ENCODE results near the gene EIPR1. TPM values are rescaled to one million over a fixed set of nuclear protein-coding genes. Genes with fewer than 3 reads are reported as not detected.

EIPR1 gene
- total RNA-seq, 1 donor from 2014 or later = 27.9 TPM

DNA sequence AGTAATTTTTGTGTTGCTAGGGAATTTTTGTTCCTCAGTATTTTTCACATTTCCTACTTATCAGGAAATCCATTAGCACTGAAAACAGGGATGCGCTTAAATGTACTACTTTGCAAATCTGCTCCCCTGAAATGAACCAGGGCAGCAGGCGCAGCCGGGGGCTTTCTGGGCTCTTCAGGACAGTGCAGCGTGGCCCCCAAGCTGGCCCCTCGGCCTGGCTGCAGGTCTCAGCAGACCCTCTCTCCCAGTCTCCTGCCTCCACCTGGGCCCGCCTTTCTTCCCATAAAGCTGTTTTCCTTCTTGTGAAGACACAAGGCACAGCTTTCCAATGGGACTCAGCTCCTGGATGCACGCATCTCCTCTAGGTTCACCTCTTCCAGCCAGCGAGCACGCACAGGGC lies 35.3 kb downstream of the EIPR1 start:
- H3K27ac Mint-ChIP-seq = no peak overlapping the region
- H3K36me3 Mint-ChIP-seq = peaks cover 16% of the 10 kb centered on the region
- peaks cover 1% of the 10 kb centered on the region for H3K9me3 Mint-ChIP-seq
- TF ChIP-seq, protein P1, sequence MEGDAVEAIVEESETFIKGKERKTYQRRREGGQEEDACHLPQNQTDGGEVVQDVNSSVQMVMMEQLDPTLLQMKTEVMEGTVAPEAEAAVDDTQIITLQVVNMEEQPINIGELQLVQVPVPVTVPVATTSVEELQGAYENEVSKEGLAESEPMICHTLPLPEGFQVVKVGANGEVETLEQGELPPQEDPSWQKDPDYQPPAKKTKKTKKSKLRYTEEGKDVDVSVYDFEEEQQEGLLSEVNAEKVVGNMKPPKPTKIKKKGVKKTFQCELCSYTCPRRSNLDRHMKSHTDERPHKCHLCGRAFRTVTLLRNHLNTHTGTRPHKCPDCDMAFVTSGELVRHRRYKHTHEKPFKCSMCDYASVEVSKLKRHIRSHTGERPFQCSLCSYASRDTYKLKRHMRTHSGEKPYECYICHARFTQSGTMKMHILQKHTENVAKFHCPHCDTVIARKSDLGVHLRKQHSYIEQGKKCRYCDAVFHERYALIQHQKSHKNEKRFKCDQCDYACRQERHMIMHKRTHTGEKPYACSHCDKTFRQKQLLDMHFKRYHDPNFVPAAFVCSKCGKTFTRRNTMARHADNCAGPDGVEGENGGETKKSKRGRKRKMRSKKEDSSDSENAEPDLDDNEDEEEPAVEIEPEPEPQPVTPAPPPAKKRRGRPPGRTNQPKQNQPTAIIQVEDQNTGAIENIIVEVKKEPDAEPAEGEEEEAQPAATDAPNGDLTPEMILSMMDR (IDR thresholded peaks at IDR 0.05; ENCODE audit: unreplicated experiment) = no peak
- H3K4me3 Mint-ChIP-seq = no peak overlapping the region
- H3K4me1 Mint-ChIP-seq = no peaks in the 10 kb centered on the region
- no peak for DNase-seq (ENCODE audit: low spot score in 2 of 2, unreplicated experiment in 2 of 2)
- no peaks in the 10 kb centered on the region for H3K27me3 Mint-ChIP-seq (ENCODE audit: low read depth)

DNA sequence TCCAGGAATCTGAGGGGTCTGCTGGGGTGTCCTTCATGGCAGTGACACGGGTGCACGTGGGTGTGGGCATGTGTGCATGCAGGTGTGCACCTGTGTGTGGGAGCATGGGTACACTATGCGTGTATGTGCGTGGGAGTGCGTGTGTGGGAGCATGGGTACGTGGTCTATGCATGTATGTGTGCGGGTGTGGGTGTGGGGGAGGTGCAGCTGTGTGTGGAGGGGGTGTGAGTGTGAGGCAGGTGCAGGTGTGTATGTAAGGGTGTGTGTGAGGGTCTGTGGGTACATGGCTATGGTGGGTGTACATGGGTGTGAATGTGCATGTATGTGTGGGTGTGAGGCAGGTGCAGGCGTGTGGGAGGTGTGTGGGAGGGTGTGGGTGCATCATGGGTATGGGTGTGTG lies 36.3 kb downstream of the EIPR1 start:
- peaks cover 7% of the 10 kb centered on the region for H3K36me3 Mint-ChIP-seq

DNA sequence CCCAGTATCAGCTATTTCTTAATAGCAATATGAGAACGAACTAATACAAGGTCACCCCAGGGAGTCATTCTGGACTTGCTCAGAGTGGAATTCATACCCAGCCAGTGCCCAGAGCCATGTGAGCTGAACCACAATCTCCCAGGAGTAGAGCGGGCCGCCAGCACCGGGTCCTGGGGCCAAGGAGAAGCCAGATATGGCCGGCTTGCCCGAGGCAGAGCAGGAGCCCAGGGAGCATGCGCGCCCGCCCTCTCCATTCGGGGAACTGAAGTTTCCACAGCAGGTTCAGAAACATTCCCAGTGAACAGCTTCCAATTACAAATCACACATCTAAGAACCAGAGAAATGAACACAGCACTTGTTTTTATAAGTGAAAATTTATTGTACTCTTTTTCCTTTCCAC lies 37.5 kb downstream of the EIPR1 start:
- no peaks in the 10 kb centered on the region for H3K9me3 Mint-ChIP-seq
- H3K36me3 Mint-ChIP-seq = peaks cover 11% of the 10 kb centered on the region
- TF ChIP-seq, protein P1 (IDR thresholded peaks at IDR 0.05; ENCODE audit: unreplicated experiment) = no peak
- no peaks in the 10 kb centered on the region for H3K27me3 Mint-ChIP-seq (ENCODE audit: low read depth)
- DNase-seq (ENCODE audit: low spot score in 2 of 2, unreplicated experiment in 2 of 2) = no peak
- H3K27ac Mint-ChIP-seq = no peak overlapping the region
- no peak overlapping the region for H3K4me3 Mint-ChIP-seq
- no peaks in the 10 kb centered on the region for H3K4me1 Mint-ChIP-seq

More for the DNA sequence above, 36.3 kb downstream of the EIPR1 start:
- no peak for DNase-seq (ENCODE audit: low spot score in 2 of 2, unreplicated experiment in 2 of 2)
- no peak overlapping the region for H3K4me3 Mint-ChIP-seq
- no peaks in the 10 kb centered on the region for H3K9me3 Mint-ChIP-seq
- no peaks in the 10 kb centered on the region for H3K27me3 Mint-ChIP-seq (ENCODE audit: low read depth)
- TF ChIP-seq, protein P1 (IDR thresholded peaks at IDR 0.05; ENCODE audit: unreplicated experiment) = no peak
- H3K27ac Mint-ChIP-seq = no peak overlapping the region
- H3K4me1 Mint-ChIP-seq = no peaks in the 10 kb centered on the region

DNA sequence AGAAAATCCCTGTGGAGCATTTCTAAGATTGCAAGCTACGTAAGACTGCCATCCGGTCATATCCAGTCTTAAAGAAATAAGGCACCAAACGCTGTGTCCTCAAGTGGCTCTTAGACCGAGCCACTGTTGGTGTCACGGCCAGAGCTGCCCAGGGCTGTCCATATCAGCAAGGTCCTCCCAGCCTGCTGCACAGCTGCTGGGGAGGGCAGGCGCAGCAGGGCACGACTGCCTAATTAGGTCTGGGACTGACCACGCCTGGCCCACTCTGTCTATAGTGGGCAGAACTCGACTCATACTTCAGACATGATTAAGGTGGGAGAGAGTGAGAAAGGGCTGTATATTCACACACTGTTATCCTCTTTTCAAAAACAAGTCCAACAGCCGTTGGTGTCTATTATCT lies 39.3 kb downstream of the EIPR1 start:
- Mint-ChIP-seq H3K27ac (no peak overlapping the region), H3K36me3 (peaks cover 14% of the 10 kb centered on the region)
- DNase-seq (ENCODE audit: low spot score in 2 of 2, unreplicated experiment in 2 of 2) = no peak

DNA sequence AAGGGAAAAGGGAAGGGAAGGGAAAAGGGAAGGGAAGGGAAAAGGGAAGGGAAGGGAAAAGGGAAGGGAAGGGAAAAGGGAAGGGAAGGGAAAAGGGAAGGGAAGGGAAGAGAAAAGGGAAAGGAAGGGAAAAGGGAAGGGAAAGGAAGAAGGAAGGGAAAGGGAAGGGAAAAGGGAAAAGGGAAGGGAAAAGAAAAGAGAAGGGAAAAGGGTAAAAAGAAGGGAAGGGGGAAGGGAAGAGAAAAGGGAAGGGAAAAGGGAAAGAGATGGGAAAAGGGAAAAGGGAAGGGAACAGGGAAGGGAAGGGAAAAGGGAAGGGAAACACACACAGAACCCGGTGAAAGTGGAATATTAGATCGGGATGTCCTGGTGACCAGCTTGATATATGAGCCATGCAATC lies 40.8 kb downstream of the EIPR1 start:
- Mint-ChIP-seq H3K27ac (no peak overlapping the region), H3K4me3 (no peak overlapping the region), H3K4me1 (no peaks in the 10 kb centered on the region), H3K9me3 (no peaks in the 10 kb centered on the region), H3K36me3 (peaks cover 23% of the 10 kb centered on the region), H3K27me3 (ENCODE audit: low read depth) (no peaks in the 10 kb centered on the region)
- DNase-seq (ENCODE audit: low spot score in 2 of 2, unreplicated experiment in 2 of 2) = no peak
- TF ChIP-seq, protein P1 (IDR thresholded peaks at IDR 0.05; ENCODE audit: unreplicated experiment) = no peak

More for the DNA sequence above, 39.3 kb downstream of the EIPR1 start:
- no peaks in the 10 kb centered on the region for H3K27me3 Mint-ChIP-seq (ENCODE audit: low read depth)
- no peaks in the 10 kb centered on the region for H3K4me1 Mint-ChIP-seq
- TF ChIP-seq, protein P1 (IDR thresholded peaks at IDR 0.05; ENCODE audit: unreplicated experiment) = no peak
- H3K9me3 Mint-ChIP-seq = no peaks in the 10 kb centered on the region
- H3K4me3 Mint-ChIP-seq = no peak overlapping the region

Data from mesothelial cell of epicardium (in vitro differentiated cells).